Ovary (tissue), 9 donors: ENCODE data around the gene CDC42EP4. TPM values are rescaled to one million over a fixed set of nuclear protein-coding genes. Genes with fewer than 3 reads are reported as not detected.

Experiments used
- DNase-seq, 5 donors: peaks; one replicate each; pipeline ENCODE4 v3.0.0-alpha.2; 2019 to 2020
- H3K27ac ChIP-seq, 2 donors: fragments of 200-600 bp; one replicate each; pipeline versions ENCODE4 v1.5.1 to v1.8.0; 2019 to 2022
- H3K27me3 ChIP-seq: fragments of 200-600 bp; one replicate; pipeline ENCODE4 v1.8.0; 2022
- H3K36me3 ChIP-seq: fragments of 200-600 bp; sonication (generic); one replicate; pipeline ENCODE4 v1.5.1; 2019
- H3K4me1 ChIP-seq: one replicate; pipeline ENCODE4 v1.8.1; 2013; ENCODE audit warnings: mild to moderate bottlenecking, moderate library complexity; ENCODE audit not compliant: insufficient read depth
- H3K4me3 ChIP-seq: fragments of 200-600 bp; sonication (generic); one replicate; pipeline ENCODE4 v1.5.1; 2017
- H3K9me3 ChIP-seq, 2 donors: fragments of 200-600 bp in 1 of 2; sonication (generic) in 1 of 2; one replicate each; pipeline versions ENCODE4 v1.5.1 to v1.8.1; 2013 to 2019; ENCODE audit warnings: mild to moderate bottlenecking in 1 of 2, moderate library complexity in 1 of 2
- CTCF ChIP-seq, 3 donors: fragments of 450-650 bp in 2 of 3; fragments of 200-600 bp in 1 of 3; IDR thresholded peaks; one replicate each; pipeline versions ENCODE4 v1.5.1 to v1.8.0; 2016 to 2022; ENCODE audit warnings: antibody characterized with exemption in 3 of 3, mild to moderate bottlenecking in 1 of 3
- EP300 ChIP-seq: sonication (generic); formaldehyde crosslinking; IDR thresholded peaks from one replicate; pipeline ENCODE4 v1.6.1; 2017; ENCODE audit warnings: antibody characterized with exemption
- POLR2A ChIP-seq: fragments of 450-650 bp; IDR thresholded peaks from one replicate; pipeline ENCODE4 v1.6.1; 2017; ENCODE audit warnings: antibody characterized with exemption, mild to moderate bottlenecking, moderate library complexity
- WGBS, 3 donors: extraction: QIAGEN DNeasy Blood & Tissue Kit in 1 of 3; methylation state at CpG; one replicate each; pipeline versions ENCODE4 v1.1.5 to v1.1.7; 2013 to 2017; 5-methylcytosine and 5-hydroxymethylcytosine counted together
- intact Hi-C, 4 donors: fragments of 100-400 bp; cut with DNase I; formaldehyde crosslinking; loops; one replicate each; pipeline versions ENCODE4 v1.11.0 to v1.15.1; 2022 to 2023
- polyA plus RNA-seq, 2 donors: library from polyadenylated mRNA; stranded (reverse); fragments of 200-250 nt in 1 of 2; fragments of 350-450 nt in 1 of 2; fragmentation: Illumina TruSeq in 1 of 2; extraction: RNeasy Lipid Tissue Mini Kit (QIAGEN cat#74804) in 1 of 2; gene quantifications; one replicate each; pipeline ENCODE4 v1.2.3, GENCODE V29; 2013 to 2014
- total RNA-seq, 7 donors: library from RNA; depleted of rRNA in 2 of 7; stranded (reverse); fragments of >200 nt in 2 of 7; fragmentation: NEBNext Ultra II Directional in 3 of 7; extraction: Animal tissue kit (Norgen Biotek cat#: 25700) in 3 of 7; gene quantifications; one replicate each; pipeline versions ENCODE4 v1.1.0 to v1.2.4, GENCODE V29; 2016 to 2023
- donor health status: DM: no; HTN: no; CAD: no; lungs with moderate emphysema.
- donor health status: DM: no; HTN: no; CAD: no.
- donor health status: Bipolar disorder and iron deficiency.
- donor health status: DM: yes; HTN: yes; CAD: no.
- donor health status: DM: no; HTN: no; CAD: no.
- donor health status: DM: yes; HTN: yes; CAD: no.

Gene CDC42EP4
- total and polyA plus RNA-seq, 9 donors = 59.0 to 171 (median 106) TPM

GRCh38 chr17:73348018-73348828 lies 36.4 kb upstream of the CDC42EP4 start:
- WGBS, 3 donors = 84 to 89% (median 85%) methylated on average over 19 of the region's 19 CpGs
- Histone ChIP-seq H3K27ac (peak overlapping the region; percentile 4 to 58), H3K4me1 (peaks cover 6% of the 10 kb centered on the region), H3K36me3 (no peaks in the 10 kb centered on the region), H3K27me3 (no peaks in the 10 kb centered on the region), H3K9me3 (no peaks in the 10 kb centered on the region), H3K4me3 (no peak overlapping the region)
- no peak for DNase-seq
- intact Hi-C loops = no loop called here
- TF ChIP-seq EP300 (no peak), POLR2A (no peak), CTCF (IDR thresholded peaks at IDR 0.05) (no peak)

GRCh38 chr17:73347351-73347750 lies 35.5 kb upstream of the CDC42EP4 start:
- 35 to 39% (median 38%) methylated on average over 5 of the region's 5 CpGs for WGBS, 3 donors
- no peak overlapping the region for H3K4me3 ChIP-seq
- no peak overlapping the region for H3K27ac ChIP-seq
- H3K27me3 ChIP-seq = no peaks in the 10 kb centered on the region
- intact Hi-C loops = no loop called here
- no peaks in the 10 kb centered on the region for H3K36me3 ChIP-seq
- H3K9me3 ChIP-seq = no peaks in the 10 kb centered on the region
- no peak for TF ChIP-seq EP300
- no peak for TF ChIP-seq CTCF (IDR thresholded peaks at IDR 0.05)
- TF ChIP-seq POLR2A = no peak
- peak in 1 of 5 donors; percentile 28 for DNase-seq
- H3K4me1 ChIP-seq = peaks cover 12% of the 10 kb centered on the region

- no peak for DNase-seq
- intact Hi-C loops = no loop called here
- Histone ChIP-seq H3K27ac (no peak overlapping the region), H3K36me3 (no peaks in the 10 kb centered on the region), H3K27me3 (no peaks in the 10 kb centered on the region), H3K9me3 (no peaks in the 10 kb centered on the region), H3K4me1 (peaks cover 18% of the 10 kb centered on the region), H3K4me3 (no peak overlapping the region)
- 61 to 72% (median 69%) methylated on average over 12 of the region's 12 CpGs for WGBS, 3 donors
- no peak for TF ChIP-seq CTCF (IDR thresholded peaks at IDR 0.05)
- TF ChIP-seq EP300 = no peak
- no peak for TF ChIP-seq POLR2A
Observed at GRCh38 chr17:73346501-73347162, 34.8 kb upstream of the CDC42EP4 start.

- Histone ChIP-seq H3K4me3 (peak overlapping the region; percentile 7), H3K36me3 (no peaks in the 10 kb centered on the region), H3K27me3 (no peaks in the 10 kb centered on the region), H3K4me1 (peaks cover 20% of the 10 kb centered on the region), H3K9me3 (no peaks in the 10 kb centered on the region), H3K27ac (peak overlapping the region; percentile 68 to 88)
- WGBS, 3 donors = 53 to 55% (median 55%) methylated on average over 11 of the region's 11 CpGs
- TF ChIP-seq POLR2A (no peak), CTCF (IDR thresholded peaks at IDR 0.05) (no peak), EP300 (no peak)
- DNase-seq = no peak
- intact Hi-C loops = no loop called here
Observed at GRCh38 chr17:73343739-73344454, 32.1 kb upstream of the CDC42EP4 start.
